ENCODE results near the gene LCTL. TPM values are rescaled to one million over a fixed set of nuclear protein-coding genes. Genes with fewer than 3 reads are reported as not detected.

The LCTL gene
- not detected in 2 replicates for total RNA-seq

- no peak within 1 kb of the TSS for H3K27ac Mint-ChIP-seq
- intact Hi-C loops (cut with micrococcal nuclease), result no loop called here
- no peaks in the 10 kb centered on the region for H3K27me3 Mint-ChIP-seq (ENCODE audit: low read depth)
- no peaks in the 10 kb centered on the region for H3K9me3 Mint-ChIP-seq
- H3K36me3 Mint-ChIP-seq (ENCODE audit: low read depth), result no peaks in the 10 kb centered on the region
- H3K4me1 Mint-ChIP-seq (ENCODE audit: low read depth), result peaks cover 6% of the 10 kb centered on the region
- no peak within 1 kb of the TSS for H3K4me3 Mint-ChIP-seq (ENCODE audit: low read depth)
- DNase-seq (ENCODE audit: low spot score), result no peak
Measured at GRCh38 chr15:66565741-66566144, at the start of gene LCTL. Gene LCTL, minus strand, starts transcription at chr15:66565998. Its CDS starts 633 bp downstream, at chr15:66565365.

DNA sequence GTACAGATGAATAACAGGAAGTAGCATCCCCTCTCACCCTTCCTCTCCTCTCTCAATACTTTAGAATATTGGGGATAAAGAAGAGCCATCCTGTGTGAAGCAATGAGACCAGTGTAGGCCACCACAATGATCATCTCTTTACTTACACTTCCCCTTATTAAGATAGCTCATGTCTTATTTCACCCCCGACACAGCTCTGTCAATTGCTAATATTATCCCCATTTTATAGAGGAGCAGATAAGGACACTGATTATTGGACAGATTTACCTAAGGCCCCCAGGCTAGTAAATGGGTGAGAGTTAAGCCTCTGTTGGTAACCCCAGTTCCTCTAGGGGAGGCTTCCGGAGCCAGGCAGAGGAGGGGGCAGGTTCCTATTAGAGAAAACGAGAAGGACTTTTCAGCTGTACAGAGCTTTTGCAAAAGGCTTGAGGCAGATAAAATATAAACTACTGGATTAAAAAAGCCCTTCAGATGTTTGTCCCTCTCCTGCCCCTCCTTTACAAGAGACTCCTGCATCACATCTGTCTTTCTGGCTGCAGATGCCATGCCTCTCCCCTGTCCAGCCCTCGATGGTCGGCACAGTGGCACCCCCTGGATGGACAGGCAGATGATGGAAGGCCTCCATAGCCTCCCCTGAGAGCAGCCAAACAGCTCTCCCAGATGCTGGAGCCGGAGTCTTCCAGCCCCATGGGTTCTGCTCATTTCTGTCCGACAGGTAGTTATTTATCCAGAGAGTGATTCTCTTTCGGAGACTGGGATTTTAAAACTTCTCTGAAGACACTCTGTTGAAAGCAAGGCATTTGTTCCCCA is 49.4 kb upstream of the LCTL start:
- H3K9me3 Mint-ChIP-seq, result no peaks in the 10 kb centered on the region
- H3K36me3 Mint-ChIP-seq (ENCODE audit: low read depth), result no peaks in the 10 kb centered on the region
- H3K4me1 Mint-ChIP-seq (ENCODE audit: low read depth), result peaks cover 5% of the 10 kb centered on the region
- intact Hi-C loops (cut with micrococcal nuclease), result no loop called here
- no peak overlapping the region for H3K4me3 Mint-ChIP-seq (ENCODE audit: low read depth)
- no peak for DNase-seq (ENCODE audit: low spot score)
- H3K27ac Mint-ChIP-seq, result no peak overlapping the region
- H3K27me3 Mint-ChIP-seq (ENCODE audit: low read depth), result peaks cover 1% of the 10 kb centered on the region

- Mint-ChIP-seq H3K9me3 (no peaks in the 10 kb centered on the region), H3K27ac (no peak overlapping the region), H3K4me3 (ENCODE audit: low read depth) (no peak overlapping the region), H3K27me3 (ENCODE audit: low read depth) (peaks cover 4% of the 10 kb centered on the region), H3K36me3 (ENCODE audit: low read depth) (no peaks in the 10 kb centered on the region), H3K4me1 (ENCODE audit: low read depth) (peaks cover 5% of the 10 kb centered on the region)
- DNase-seq (ENCODE audit: low spot score), result no peak
- intact Hi-C loops (cut with micrococcal nuclease), result no loop called here
Measured at GRCh38 chr15:66614456-66614855, 48.7 kb upstream of the LCTL start.

- no peak overlapping the region for H3K27ac Mint-ChIP-seq
- H3K9me3 Mint-ChIP-seq, result no peaks in the 10 kb centered on the region
- no peak overlapping the region for H3K4me3 Mint-ChIP-seq (ENCODE audit: low read depth)
- H3K27me3 Mint-ChIP-seq (ENCODE audit: low read depth), result peaks cover 4% of the 10 kb centered on the region
- DNase-seq (ENCODE audit: low spot score), result no peak
- no peaks in the 10 kb centered on the region for H3K36me3 Mint-ChIP-seq (ENCODE audit: low read depth)
- intact Hi-C loops (cut with micrococcal nuclease), result no loop called here
- H3K4me1 Mint-ChIP-seq (ENCODE audit: low read depth), result peaks cover 5% of the 10 kb centered on the region
Measured at GRCh38 chr15:66613743-66614142, 47.9 kb upstream of the LCTL start.

GRCh38 chr15:66611257-66612053 is 45.7 kb upstream of the LCTL start:
- intact Hi-C loops (cut with micrococcal nuclease), result no loop called here
- DNase-seq (ENCODE audit: low spot score), result no peak
- peaks cover 8% of the 10 kb centered on the region for H3K27me3 Mint-ChIP-seq (ENCODE audit: low read depth)
- H3K9me3 Mint-ChIP-seq, result no peaks in the 10 kb centered on the region
- peaks cover 3% of the 10 kb centered on the region for H3K4me1 Mint-ChIP-seq (ENCODE audit: low read depth)
- H3K27ac Mint-ChIP-seq, result no peak overlapping the region
- no peak overlapping the region for H3K4me3 Mint-ChIP-seq (ENCODE audit: low read depth)
- no peaks in the 10 kb centered on the region for H3K36me3 Mint-ChIP-seq (ENCODE audit: low read depth)

- Mint-ChIP-seq H3K27ac (no peak overlapping the region), H3K27me3 (ENCODE audit: low read depth) (peaks cover 8% of the 10 kb centered on the region), H3K36me3 (ENCODE audit: low read depth) (no peaks in the 10 kb centered on the region), H3K4me3 (ENCODE audit: low read depth) (no peak overlapping the region), H3K9me3 (no peaks in the 10 kb centered on the region), H3K4me1 (ENCODE audit: low read depth) (peaks cover 2% of the 10 kb centered on the region)
- intact Hi-C loops (cut with micrococcal nuclease), result no loop called here
- DNase-seq (ENCODE audit: low spot score), result no peak
Measured at GRCh38 chr15:66609876-66610275, 44.1 kb upstream of the LCTL start.

GRCh38 chr15:66608881-66609280 is 43.1 kb upstream of the LCTL start:
- no peaks in the 10 kb centered on the region for H3K9me3 Mint-ChIP-seq
- H3K27me3 Mint-ChIP-seq (ENCODE audit: low read depth), result peaks cover 8% of the 10 kb centered on the region
- H3K4me3 Mint-ChIP-seq (ENCODE audit: low read depth), result no peak overlapping the region

DNA sequence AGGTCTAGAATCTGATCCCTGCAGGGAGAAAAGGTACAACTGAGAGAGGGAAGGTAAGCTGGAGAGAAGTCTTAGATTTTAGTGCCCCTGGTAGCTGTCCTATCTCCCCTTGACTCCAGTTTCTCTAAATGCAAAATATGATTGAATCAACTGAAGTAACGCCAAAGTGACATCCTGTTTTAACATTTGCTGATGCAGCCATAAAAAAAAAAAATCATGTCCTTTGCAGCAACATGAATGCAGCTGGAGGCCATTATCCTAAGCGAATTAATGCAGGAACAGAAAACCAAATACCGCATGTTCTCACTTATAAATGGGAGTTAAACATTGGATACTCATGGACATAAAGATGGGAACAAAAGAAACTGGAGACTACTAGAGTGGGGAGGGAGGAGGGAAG is 42.4 kb upstream of the LCTL start:
- Mint-ChIP-seq H3K27ac (no peak overlapping the region), H3K36me3 (ENCODE audit: low read depth) (no peaks in the 10 kb centered on the region), H3K27me3 (ENCODE audit: low read depth) (peaks cover 8% of the 10 kb centered on the region), H3K9me3 (no peaks in the 10 kb centered on the region), H3K4me1 (ENCODE audit: low read depth) (no peaks in the 10 kb centered on the region), H3K4me3 (ENCODE audit: low read depth) (no peak overlapping the region)
- DNase-seq (ENCODE audit: low spot score), result no peak
- intact Hi-C loops (cut with micrococcal nuclease), result no loop called here

More at GRCh38 chr15:66608881-66609280, 43.1 kb upstream of the LCTL start:
- intact Hi-C loops (cut with micrococcal nuclease), result no loop called here
- no peak for DNase-seq (ENCODE audit: low spot score)
- no peak overlapping the region for H3K27ac Mint-ChIP-seq
- no peaks in the 10 kb centered on the region for H3K4me1 Mint-ChIP-seq (ENCODE audit: low read depth)
- H3K36me3 Mint-ChIP-seq (ENCODE audit: low read depth), result no peaks in the 10 kb centered on the region

DNA sequence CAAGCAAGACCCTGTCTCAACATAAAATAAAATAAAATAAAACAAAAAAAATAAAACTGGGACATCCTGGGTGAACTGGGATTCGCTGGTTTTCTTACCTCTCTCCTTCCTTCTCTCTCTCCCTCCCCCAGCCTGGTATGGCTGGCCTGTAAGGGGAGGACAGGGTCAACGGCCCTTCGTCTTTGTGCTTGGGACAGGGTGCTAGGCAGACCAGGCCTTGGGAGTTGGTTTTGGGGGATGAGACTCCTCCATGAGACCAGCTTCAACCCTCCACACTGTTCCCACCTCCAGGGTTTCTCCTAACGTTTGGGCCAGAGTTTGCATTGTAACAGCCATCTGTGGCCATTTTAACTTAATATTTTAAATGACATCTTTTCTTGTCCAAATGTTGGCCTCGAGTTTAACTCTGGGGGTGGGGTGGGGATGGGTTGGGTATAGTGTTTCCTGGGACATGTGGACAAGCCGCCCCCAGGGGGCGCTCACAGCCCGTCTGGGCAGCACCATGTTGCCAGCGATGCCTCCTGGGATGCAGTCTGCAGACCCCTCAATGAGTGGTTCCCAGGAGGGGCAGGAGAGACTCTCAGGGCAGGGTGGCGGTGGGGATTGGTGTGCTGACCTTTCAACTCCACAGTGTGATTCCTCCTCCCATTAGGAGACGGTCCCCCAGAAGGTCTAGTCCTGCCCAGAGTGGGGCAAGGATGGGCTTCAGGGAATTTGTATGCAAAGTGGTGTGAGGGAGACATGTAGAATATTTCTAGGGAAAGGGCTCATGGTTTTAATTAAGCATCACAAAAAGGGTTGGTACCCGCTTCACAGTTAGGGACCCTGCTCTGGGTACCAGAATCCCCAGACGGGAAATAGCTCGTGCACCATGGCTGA is 37.7 kb upstream of the LCTL start:
- H3K4me1 Mint-ChIP-seq (ENCODE audit: low read depth), result peaks cover under 1% of the 10 kb centered on the region
- H3K4me3 Mint-ChIP-seq (ENCODE audit: low read depth), result no peak overlapping the region
- intact Hi-C loops (cut with micrococcal nuclease), result loop anchor here (2.0 kb wide), 1 partner anchor 247 kb away; no protein-coding TSS in a partner anchor
- H3K27ac Mint-ChIP-seq, result no peak overlapping the region
- no peaks in the 10 kb centered on the region for H3K9me3 Mint-ChIP-seq
- peak; percentile 45 for DNase-seq (ENCODE audit: low spot score)
- H3K27me3 Mint-ChIP-seq (ENCODE audit: low read depth), result peaks cover 7% of the 10 kb centered on the region
- H3K36me3 Mint-ChIP-seq (ENCODE audit: low read depth), result no peaks in the 10 kb centered on the region

DNA sequence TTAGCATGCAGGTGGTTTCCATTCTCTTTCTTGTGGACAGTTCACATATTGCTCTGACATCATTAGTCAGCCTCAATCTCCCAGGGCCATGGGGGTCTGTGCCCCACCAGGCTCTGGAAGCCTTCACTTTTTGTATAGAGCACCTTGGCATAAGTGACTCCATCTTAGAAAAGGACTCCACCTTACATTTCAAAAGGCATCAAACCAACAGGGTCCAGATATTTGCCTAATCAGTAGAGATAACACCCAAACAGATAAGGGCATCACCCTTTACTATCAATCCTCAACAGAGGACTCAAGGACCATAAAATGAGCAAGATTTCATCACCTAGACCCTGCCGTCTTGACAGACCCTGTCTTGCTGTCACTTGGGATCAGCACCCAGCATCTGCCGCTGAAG is 35.7 kb upstream of the LCTL start:
- Mint-ChIP-seq H3K27me3 (ENCODE audit: low read depth) (peaks cover 3% of the 10 kb centered on the region), H3K27ac (no peak overlapping the region), H3K4me1 (ENCODE audit: low read depth) (peaks cover 7% of the 10 kb centered on the region), H3K4me3 (ENCODE audit: low read depth) (no peak overlapping the region), H3K9me3 (no peaks in the 10 kb centered on the region), H3K36me3 (ENCODE audit: low read depth) (no peaks in the 10 kb centered on the region)
- no peak for DNase-seq (ENCODE audit: low spot score)
- intact Hi-C loops (cut with micrococcal nuclease), result no loop called here

DNA sequence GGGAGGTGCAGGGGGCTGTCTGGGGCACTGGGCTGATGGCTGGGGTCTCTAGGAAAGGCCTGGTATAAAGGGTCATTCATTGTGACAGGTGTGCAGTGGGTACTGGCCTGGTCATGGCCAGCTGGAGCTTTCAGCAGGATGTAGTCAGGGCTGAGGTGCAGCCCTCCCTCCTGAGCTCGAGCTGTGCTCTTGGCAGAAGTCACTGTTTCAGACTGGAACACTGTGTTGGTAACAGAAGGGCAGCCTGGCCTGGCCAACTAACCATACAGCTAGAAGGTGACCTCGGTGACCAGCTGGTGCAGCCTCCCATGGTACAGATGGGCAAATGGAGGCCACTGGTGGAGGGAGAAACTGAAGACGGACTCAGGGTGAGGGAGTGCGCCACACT is 34.4 kb upstream of the LCTL start:
- Mint-ChIP-seq H3K36me3 (ENCODE audit: low read depth) (no peaks in the 10 kb centered on the region), H3K4me3 (ENCODE audit: low read depth) (no peak overlapping the region), H3K4me1 (ENCODE audit: low read depth) (peaks cover 7% of the 10 kb centered on the region), H3K9me3 (no peaks in the 10 kb centered on the region), H3K27ac (no peak overlapping the region), H3K27me3 (ENCODE audit: low read depth) (peaks cover 3% of the 10 kb centered on the region)
- DNase-seq (ENCODE audit: low spot score), result no peak
- intact Hi-C loops (cut with micrococcal nuclease), result no loop called here

GRCh38 chr15:66599536-66600239 is 33.9 kb upstream of the LCTL start:
- intact Hi-C loops (cut with micrococcal nuclease), result no loop called here
- H3K27me3 Mint-ChIP-seq (ENCODE audit: low read depth), result peaks cover 3% of the 10 kb centered on the region
- H3K36me3 Mint-ChIP-seq (ENCODE audit: low read depth), result no peaks in the 10 kb centered on the region
- no peak for DNase-seq (ENCODE audit: low spot score)
- H3K4me1 Mint-ChIP-seq (ENCODE audit: low read depth), result peaks cover 7% of the 10 kb centered on the region
- H3K4me3 Mint-ChIP-seq (ENCODE audit: low read depth), result no peak overlapping the region
- no peaks in the 10 kb centered on the region for H3K9me3 Mint-ChIP-seq
- H3K27ac Mint-ChIP-seq, result no peak overlapping the region
